IMR-90 (cell line): Measurements from ENCODE around the gene PKD1L1. TPM values are rescaled to one million over a fixed set of nuclear protein-coding genes. Genes with fewer than 3 reads are reported as not detected.

ENCODE experiments used
- ATAC-seq: fragments of 200-7000 bp; cut with Tn5 transposase; 2 replicates; pipeline ENCODE4 v1.9.1; 2020; ENCODE audit warnings: low read depth, mild to moderate bottlenecking, moderate library complexity
- BruUV-seq: library from RNA; stranded (reverse); fragments of 400-500 nt; replicated peaks from 2 replicates; lab custom pipeline; 2021; lab: Mats Ljungman, UMichigan
- CTCF ChIA-PET: fragments of 300-600 bp; formaldehyde crosslinking; extraction: SDS; loops from one replicate; lab custom pipeline; 2021; ENCODE audit warnings: antibody characterized with exemption; lab: Yijun Ruan, JAX
- POLR2A ChIA-PET: fragments of 300-600 bp; sonication (Branson Sonifier 250); formaldehyde crosslinking; loops from one replicate; lab custom pipeline; 2022; ENCODE audit warnings: antibody characterized with exemption; ENCODE audit not compliant: unreplicated experiment; lab: Charles Lee
- DNase-seq: peaks from one replicate; pipeline ENCODE4 v3.0.0; 2013
- H2AFZ ChIP-seq: replicated peaks from 2 replicates; pipeline ENCODE3; 2013; ENCODE audit warnings: low read length, mild to moderate bottlenecking; ENCODE audit not compliant: poor library complexity
- H2AK5ac ChIP-seq: 2 replicates; pipeline ENCODE4 v1.6.1; 2013; ENCODE audit warnings: low read depth, low read length, inconsistent platforms
- H2AK9ac ChIP-seq: replicated peaks from 2 replicates; pipeline ENCODE3; 2013; ENCODE audit warnings: mild to moderate bottlenecking, low read depth, low read length, moderate library complexity; ENCODE audit not compliant: poor library complexity
- H2BK120ac ChIP-seq: 2 replicates; pipeline ENCODE4 v1.6.1; 2013; ENCODE audit warnings: low read depth, low read length, inconsistent platforms
- H2BK15ac ChIP-seq: 3 replicates; pipeline ENCODE4 v1.6.1; 2013; ENCODE audit warnings: low read depth, low read length, inconsistent platforms
- H2BK20ac ChIP-seq: 2 replicates; pipeline ENCODE4 v1.6.1; 2013; ENCODE audit warnings: low read depth, mild to moderate bottlenecking, inconsistent platforms, low read length, moderate library complexity
- H2BK5ac ChIP-seq: 2 replicates; pipeline ENCODE4 v1.6.1; 2013; ENCODE audit warnings: mild to moderate bottlenecking, low read depth, low read length, inconsistent platforms; ENCODE audit not compliant: poor library complexity, severe bottlenecking
- H3K14ac ChIP-seq: replicated peaks from 2 replicates; pipeline ENCODE4 v1.6.1; 2013; ENCODE audit warnings: low read depth, low read length, inconsistent platforms
- H3K18ac ChIP-seq: 2 replicates; pipeline ENCODE4 v1.6.1; 2013; ENCODE audit warnings: low read depth, low read length, control low read depth
- H3K23ac ChIP-seq: 2 replicates; pipeline ENCODE4 v1.6.1; 2013; ENCODE audit warnings: low read depth, low read length, inconsistent platforms
- H3K27ac ChIP-seq: 2 replicates; pipeline ENCODE4 v1.5.1; 2013; ENCODE audit warnings: mild to moderate bottlenecking, control low read depth, low read length; ENCODE audit not compliant: insufficient read depth
- H3K27me3 ChIP-seq: 2 replicates; pipeline ENCODE4 v1.6.1; 2013; ENCODE audit warnings: low read length; ENCODE audit not compliant: control insufficient read depth, insufficient read depth
- H3K36me3 ChIP-seq: 2 replicates; pipeline ENCODE4 v1.6.1; 2013; ENCODE audit warnings: low read length, mixed read lengths; ENCODE audit not compliant: control insufficient read depth, insufficient read depth
- H3K4ac ChIP-seq: 2 replicates; pipeline ENCODE4 v1.6.1; 2013; ENCODE audit warnings: low read depth, low read length, inconsistent platforms
- H3K4me1 ChIP-seq: 2 replicates; pipeline ENCODE4 v1.6.1; 2013; ENCODE audit warnings: low read length, mixed read lengths; ENCODE audit not compliant: control insufficient read depth, insufficient read depth
- H3K4me2 ChIP-seq: 2 replicates; pipeline ENCODE4 v1.6.1; 2013; ENCODE audit warnings: low read depth, mild to moderate bottlenecking, control low read depth, low read length, moderate library complexity
- H3K4me3 ChIP-seq: 2 replicates; pipeline ENCODE4 v1.5.1; 2013; ENCODE audit warnings: low read depth, mild to moderate bottlenecking, control low read depth, low read length, moderate library complexity; ENCODE audit not compliant: insufficient read depth
- H3K56ac ChIP-seq: 2 replicates; pipeline ENCODE4 v1.6.1; 2013; ENCODE audit warnings: low read length, inconsistent platforms; ENCODE audit not compliant: insufficient read depth; ENCODE audit errors: extremely low read depth
- H3K79me1 ChIP-seq, 2 experiments: 2 replicates each; pipeline ENCODE4 v1.6.1; 2013; ENCODE audit warnings: low read length in 2 of 2, inconsistent platforms in 1 of 2, low read depth in 1 of 2
- H3K9ac ChIP-seq: 2 replicates; pipeline ENCODE4 v1.6.1; 2013; ENCODE audit warnings: low read depth, low read length, control low read depth
- H3K9me1 ChIP-seq: 2 replicates; pipeline ENCODE4 v1.6.1; 2013; ENCODE audit warnings: low read length, inconsistent platforms; ENCODE audit not compliant: insufficient read depth
- H3K9me3 ChIP-seq: 2 replicates; pipeline ENCODE4 v1.6.1; 2013; ENCODE audit warnings: low read length; ENCODE audit not compliant: control insufficient read depth, insufficient read depth
- H4K20me1 ChIP-seq: 2 replicates; pipeline ENCODE4 v1.6.1; 2013; ENCODE audit warnings: low read length, inconsistent platforms; ENCODE audit not compliant: insufficient read depth
- H4K5ac ChIP-seq: 2 replicates; pipeline ENCODE4 v1.6.1; 2013; ENCODE audit warnings: mild to moderate bottlenecking, low read depth, low read length, control low read depth
- H4K8ac ChIP-seq, 2 experiments: 2 replicates each; pipeline ENCODE4 v1.6.1; 2013; ENCODE audit warnings: low read depth in 2 of 2, low read length in 2 of 2, control low read depth in 1 of 2, inconsistent platforms in 1 of 2
- H4K91ac ChIP-seq: 2 replicates; pipeline ENCODE4 v1.6.1; 2013; ENCODE audit warnings: low read depth, low read length, inconsistent platforms; ENCODE audit not compliant: insufficient read depth
- BHLHE40 ChIP-seq: fragments of 150-350 bp; IDR thresholded peaks from 2 replicates; pipeline ENCODE4 v1.6.1; 2016; ENCODE audit warnings: mild to moderate bottlenecking, low read depth, low read length
- CHD1 ChIP-seq: IDR thresholded peaks from 2 replicates; pipeline ENCODE4 v1.6.1; 2012; ENCODE audit warnings: low read depth, low read length, improper control_type of control experiment
- CTCF ChIP-seq: conservative IDR thresholded peaks from 2 replicates; pipeline ENCODE4 v1.5.1; 2012; ENCODE audit warnings: mild to moderate bottlenecking, low read depth, low read length, improper control_type of control experiment
- FOS ChIP-seq: fragments of 150-350 bp; IDR thresholded peaks from 2 replicates; pipeline ENCODE4 v1.6.1; 2016; ENCODE audit warnings: low read depth, low read length
- MAZ ChIP-seq: IDR thresholded peaks from 2 replicates; pipeline ENCODE4 v1.6.1; 2012; ENCODE audit warnings: low read depth, mild to moderate bottlenecking, low read length, improper control_type of control experiment, moderate library complexity, borderline replicate concordance
- MXI1 ChIP-seq: IDR thresholded peaks from 2 replicates; pipeline ENCODE4 v1.6.1; 2012; ENCODE audit warnings: low read depth, mild to moderate bottlenecking, low read length, moderate library complexity, borderline replicate concordance
- POLR2A ChIP-seq: IDR thresholded peaks from 2 replicates; pipeline ENCODE4 v1.6.1; 2012; ENCODE audit warnings: mild to moderate bottlenecking, low read depth, low read length
- RAD21 ChIP-seq: IDR thresholded peaks from 2 replicates; pipeline ENCODE4 v1.6.1; 2012; ENCODE audit warnings: low read length, improper control_type of control experiment
- RCOR1 ChIP-seq: IDR thresholded peaks from 2 replicates; pipeline ENCODE4 v1.6.1; 2012; ENCODE audit warnings: mild to moderate bottlenecking, low read length, improper control_type of control experiment; ENCODE audit not compliant: insufficient replicate concordance
- RFX5 ChIP-seq: IDR thresholded peaks from 2 replicates; pipeline ENCODE4 v1.8.0; 2012; ENCODE audit warnings: low read depth, mild to moderate bottlenecking, low read length, moderate library complexity
- SMC3 ChIP-seq: fragments of 150-350 bp; IDR thresholded peaks from 2 replicates; pipeline ENCODE4 v1.6.1; 2016; ENCODE audit warnings: low read depth, mild to moderate bottlenecking, antibody characterized with exemption, low read length, moderate library complexity
- WGBS, 2 experiments: methylation state at CpG; one replicate each; pipeline versions ENCODE4 v1.1.5 to v1.1.7; 2013; ENCODE audit warnings: missing lambda C conversion rate in 2 of 2; ENCODE audit not compliant: insufficient read length in 1 of 2; ENCODE audit errors: extremely low coverage in 2 of 2; 5-methylcytosine and 5-hydroxymethylcytosine counted together
- dilution Hi-C: fragments of 300-500 bp; cut with HindIII; formaldehyde crosslinking; loops from one replicate; pipeline ENCODE4 v1.14.3; 2018; ENCODE audit warnings: low sequenced_read_pairs; ENCODE audit not compliant: unreplicated experiment
- in situ Hi-C: fragments of 300-500 bp; cut with MboI; formaldehyde crosslinking; loops from 3 replicates; pipeline ENCODE4 v1.14.3; 2019; ENCODE audit warnings: low sequenced_read_pairs, inconsistent platforms, mixed read lengths
- intact Hi-C: fragments of 100-400 bp; cut with micrococcal nuclease; formaldehyde crosslinking; loops from 2 replicates; pipeline ENCODE4 v1.10.0; 2022
- polyA plus RNA-seq, 3 experiments: library from polyadenylated mRNA; depleted of rRNA; stranded (reverse); fragments of >200 nt; gene quantifications; 2 replicates each; pipeline ENCODE4 v1.2.3, GENCODE V29; 2012; ENCODE audit warnings: low replicate concordance in 1 of 3
- total RNA-seq: library from RNA; depleted of rRNA; stranded (reverse); fragments of >200 nt; gene quantifications from 2 replicates; pipeline ENCODE4 v1.2.3, GENCODE V29; 2012
- TF ChIP-seq, protein P1 (sequence below): fragments of 150-350 bp; IDR thresholded peaks from 2 replicates; pipeline ENCODE4 v1.6.1; 2017; ENCODE audit warnings: mild to moderate bottlenecking, antibody characterized with exemption, low read length, low read depth
- TF ChIP-seq, protein P2 (sequence below): fragments of 150-350 bp; IDR thresholded peaks from 2 replicates; pipeline ENCODE4 v1.6.1; 2016; ENCODE audit warnings: low read depth, mild to moderate bottlenecking, low read length, moderate library complexity, borderline replicate concordance

Gene PKD1L1
- total and polyA plus RNA-seq, 2 of the 4 experiments (the other 2 are of a cell fraction) = under 0.01 to 0.15 TPM

DNA sequence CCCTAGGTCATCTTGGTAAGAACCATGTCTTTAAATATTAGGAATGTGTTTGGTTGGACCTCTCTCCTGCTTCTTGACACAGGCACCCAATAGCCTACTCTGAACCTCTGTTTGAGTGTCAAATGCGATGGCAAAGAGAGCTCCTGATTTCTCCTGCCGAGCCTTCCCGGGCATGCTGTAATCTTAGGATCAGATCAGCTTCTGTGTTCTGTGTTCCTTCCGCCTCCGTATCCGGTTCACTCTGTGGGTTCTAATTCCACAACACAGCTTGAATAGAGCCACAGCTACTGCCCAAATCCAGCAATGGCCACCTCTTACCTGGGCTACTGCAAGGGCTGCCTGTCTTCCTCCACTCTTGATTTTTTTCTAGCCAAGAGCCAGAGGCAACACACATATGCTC is 201.1 kb downstream of the PKD1L1 start:
- no peak overlapping the region for H2AK5ac ChIP-seq
- no peaks in the 10 kb centered on the region for H3K36me3 ChIP-seq
- TF ChIP-seq MAZ (no peak), RCOR1 (no peak), RAD21 (no peak), BHLHE40 (no peak), MXI1 (no peak), SMC3 (no peak), POLR2A (no peak), CTCF (no peak), FOS (no peak), RFX5 (no peak), CHD1 (no peak)
- TF ChIP-seq, protein P1, sequence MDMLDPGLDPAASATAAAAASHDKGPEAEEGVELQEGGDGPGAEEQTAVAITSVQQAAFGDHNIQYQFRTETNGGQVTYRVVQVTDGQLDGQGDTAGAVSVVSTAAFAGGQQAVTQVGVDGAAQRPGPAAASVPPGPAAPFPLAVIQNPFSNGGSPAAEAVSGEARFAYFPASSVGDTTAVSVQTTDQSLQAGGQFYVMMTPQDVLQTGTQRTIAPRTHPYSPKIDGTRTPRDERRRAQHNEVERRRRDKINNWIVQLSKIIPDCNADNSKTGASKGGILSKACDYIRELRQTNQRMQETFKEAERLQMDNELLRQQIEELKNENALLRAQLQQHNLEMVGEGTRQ = no peak
- TF ChIP-seq, protein P2, sequence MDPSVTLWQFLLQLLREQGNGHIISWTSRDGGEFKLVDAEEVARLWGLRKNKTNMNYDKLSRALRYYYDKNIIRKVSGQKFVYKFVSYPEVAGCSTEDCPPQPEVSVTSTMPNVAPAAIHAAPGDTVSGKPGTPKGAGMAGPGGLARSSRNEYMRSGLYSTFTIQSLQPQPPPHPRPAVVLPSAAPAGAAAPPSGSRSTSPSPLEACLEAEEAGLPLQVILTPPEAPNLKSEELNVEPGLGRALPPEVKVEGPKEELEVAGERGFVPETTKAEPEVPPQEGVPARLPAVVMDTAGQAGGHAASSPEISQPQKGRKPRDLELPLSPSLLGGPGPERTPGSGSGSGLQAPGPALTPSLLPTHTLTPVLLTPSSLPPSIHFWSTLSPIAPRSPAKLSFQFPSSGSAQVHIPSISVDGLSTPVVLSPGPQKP = no peak
- no peak overlapping the region for H3K18ac ChIP-seq
- H3K9me1 ChIP-seq = peaks cover 3% of the 10 kb centered on the region; the same call in 1 of the 2 replicates
- no peak overlapping the region for H3K27ac ChIP-seq
- in situ Hi-C loops (no loop called here), intact Hi-C loops (no loop called here), dilution Hi-C loops (no loop called here)
- no peak overlapping the region for H2BK5ac ChIP-seq
- no peak overlapping the region for H4K8ac ChIP-seq
- WGBS, 2 experiments = 97% methylated on average over 6 of the region's 6 CpGs; no CpG with 5 or more reads in 1 of the 2 experiments
- no peak overlapping the region for H4K91ac ChIP-seq
- H3K9ac ChIP-seq = no peak overlapping the region
- no peak for DNase-seq
- peak overlapping the region; percentile 56; the same call in 1 of the 3 replicates for H2BK15ac ChIP-seq
- no peaks in the 10 kb centered on the region; the same call in 1 of the 2 replicates for H3K27me3 ChIP-seq
- no TSS peak for BruUV-seq
- H3K23ac ChIP-seq = no peak overlapping the region
- no peak overlapping the region for H3K4me2 ChIP-seq
- ChIA-PET CTCF (no interaction called here), POLR2A (no interaction called here)
- 0 out of 2 replicates have a peak overlapping the region, but pooled peaks have one; percentile 3 for H2BK20ac ChIP-seq
- H3K79me1 ChIP-seq = no peaks in the 10 kb centered on the region
- H3K4me1 ChIP-seq = peaks cover 5% of the 10 kb centered on the region
- no peak for ATAC-seq
- no peak overlapping the region for H3K4me3 ChIP-seq
- no peak overlapping the region for H3K56ac ChIP-seq
- no peaks in the 10 kb centered on the region for H4K20me1 ChIP-seq
- H2AFZ ChIP-seq = no peak overlapping the region
- no peak overlapping the region for H2BK120ac ChIP-seq
- H3K14ac ChIP-seq = no peak overlapping the region
- H3K9me3 ChIP-seq = no peaks in the 10 kb centered on the region
- no peak overlapping the region for H4K5ac ChIP-seq
- peak overlapping the region; percentile 56; the same call in 1 of the 2 replicates for H3K4ac ChIP-seq
- H2AK9ac ChIP-seq = no peak overlapping the region
